HEK293T (cell line): ENCODE measurements around the gene TLE2.

Source experiments
- FOXA1 ChIP-seq: fragments of 450-650 bp; IDR thresholded peaks from 2 replicates; pipeline ENCODE4 v1.6.1; 2016; ENCODE audit warnings: mild to moderate bottlenecking
- FOXK2 ChIP-seq: fragments of 450-650 bp; IDR thresholded peaks from 2 replicates; pipeline ENCODE4 v1.6.1; 2016; ENCODE audit warnings: mild to moderate bottlenecking
- FOXM1 ChIP-seq: fragments of 450-650 bp; IDR thresholded peaks from 2 replicates; pipeline ENCODE4 v1.6.1; 2017; ENCODE audit warnings: mild to moderate bottlenecking, borderline replicate concordance
- L3MBTL2 ChIP-seq: fragments of 450-650 bp; conservative IDR thresholded peaks from 2 replicates; pipeline ENCODE4 v1.6.1; 2016; ENCODE audit warnings: mild to moderate bottlenecking
- SP1 ChIP-seq: fragments of 450-650 bp; IDR thresholded peaks from 2 replicates; pipeline ENCODE4 v1.6.1; 2017
- SUZ12 ChIP-seq: fragments of 450-650 bp; IDR thresholded peaks from 2 replicates; pipeline ENCODE4 v1.6.1; 2016; ENCODE audit warnings: mild to moderate bottlenecking
- TARDBP ChIP-seq: fragments of 450-650 bp; IDR thresholded peaks from 2 replicates; pipeline ENCODE4 v1.6.1; 2016

DNA sequence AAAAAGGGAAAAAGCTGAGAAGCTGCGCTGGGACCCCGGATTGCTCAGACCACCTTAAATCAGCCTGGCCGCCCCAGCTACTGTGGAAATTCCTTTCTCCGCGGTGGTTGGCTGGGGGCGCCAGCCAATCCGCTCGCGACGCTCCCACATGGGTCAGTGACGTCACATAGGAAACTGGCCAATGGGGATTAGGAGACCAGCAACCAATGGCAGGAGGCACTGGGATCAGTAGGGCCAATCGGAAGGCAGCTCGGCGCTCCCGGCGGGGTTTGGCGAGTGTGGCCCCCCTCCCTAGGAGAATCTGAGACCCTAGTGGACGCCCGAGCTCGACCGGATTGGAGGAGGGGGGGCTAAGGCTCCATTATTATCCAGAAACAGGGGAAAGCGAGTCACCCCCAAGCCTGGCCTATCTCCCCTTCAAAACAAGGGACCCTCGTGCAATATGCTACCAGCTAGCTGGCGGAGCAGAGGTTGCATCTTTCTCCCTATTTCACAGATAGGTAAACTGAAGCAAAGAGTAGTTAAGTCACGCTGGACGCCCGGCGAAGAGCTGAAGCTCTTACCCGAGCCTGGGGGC is 6.5 kb upstream of the TLE2 start:
- TF ChIP-seq FOXK2, result no peak
- TF ChIP-seq SP1, result no peak
- TF ChIP-seq SUZ12, result no peak
- TF ChIP-seq TARDBP, result no peak
- no peak for TF ChIP-seq FOXA1
- TF ChIP-seq L3MBTL2, result peak; percentile 62
- no peak for TF ChIP-seq FOXM1
